NB4 (cell line): ENCODE measurements around the gene HS6ST2.

Experiments
- DNase-seq: peaks from one replicate; pipeline ENCODE4 v3.0.0; 2010; ENCODE audit warnings: low read depth
- H3K4me3 ChIP-seq: one replicate; pipeline ENCODE4 v1.5.1; 2011; ENCODE audit warnings: mild to moderate bottlenecking, low read depth, low read length, moderate library complexity
- MYC ChIP-seq: IDR thresholded peaks from 2 replicates; pipeline ENCODE4 v1.6.1; 2011; ENCODE audit warnings: low read depth, low read length
- POLR2A ChIP-seq: IDR thresholded peaks from 2 replicates; pipeline ENCODE4 v1.6.1; 2011; ENCODE audit warnings: mild to moderate bottlenecking; ENCODE audit not compliant: insufficient read length; ENCODE audit errors: extremely low read depth
- TF ChIP-seq, protein P1 (sequence below): IDR thresholded peaks from 2 replicates; pipeline ENCODE4 v1.6.1; 2011; ENCODE audit warnings: low read depth, low read length
- TF ChIP-seq, protein P2 (sequence below): IDR thresholded peaks from one replicate; pipeline ENCODE4 v1.5.1; 2012; ENCODE audit warnings: low read depth, low read length

The HS6ST2 gene

DNA sequence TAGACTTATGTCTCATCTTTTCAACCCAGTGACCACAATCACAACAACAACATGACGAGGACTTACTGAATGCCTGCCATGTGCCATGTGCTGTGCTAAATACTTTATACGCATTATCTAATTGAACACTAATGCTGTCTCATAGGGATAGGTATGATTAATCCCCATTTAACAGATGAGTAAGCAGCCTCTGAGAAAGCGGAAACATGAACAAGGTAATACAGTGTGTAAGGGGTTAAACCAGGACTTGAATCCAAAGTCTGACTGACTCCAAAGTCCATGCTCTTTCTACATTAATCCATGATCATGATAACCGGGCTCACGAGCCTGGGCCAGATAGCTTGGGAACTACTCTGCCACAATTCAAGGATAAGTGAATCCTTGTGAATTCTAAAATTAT lies 364.3 kb downstream of the HS6ST2 start:
- no peak overlapping the region for H3K4me3 ChIP-seq
- no peak for DNase-seq
- TF ChIP-seq, protein P1, sequence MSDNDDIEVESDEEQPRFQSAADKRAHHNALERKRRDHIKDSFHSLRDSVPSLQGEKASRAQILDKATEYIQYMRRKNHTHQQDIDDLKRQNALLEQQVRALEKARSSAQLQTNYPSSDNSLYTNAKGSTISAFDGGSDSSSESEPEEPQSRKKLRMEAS = no peak
- TF ChIP-seq POLR2A (no peak), MYC (no peak)

DNA sequence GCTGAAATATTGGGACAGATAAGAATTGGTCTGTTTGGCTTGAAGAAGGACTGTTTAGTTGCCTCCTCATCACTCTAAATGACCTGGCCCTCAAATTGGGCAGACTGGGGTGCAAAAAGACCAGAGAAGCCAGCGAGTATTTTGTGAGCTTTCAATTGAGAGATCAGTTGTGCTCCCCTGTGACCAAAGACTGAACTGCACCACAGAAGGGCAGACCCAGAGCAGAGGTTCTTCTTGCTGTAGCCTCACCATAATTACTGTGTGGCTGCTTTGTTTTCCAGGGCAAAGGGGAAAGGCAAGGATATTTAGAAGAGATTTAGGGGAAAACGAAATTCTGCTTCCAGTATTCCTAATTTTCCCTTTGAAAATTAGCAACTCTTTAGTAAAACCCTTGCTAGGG lies 365.5 kb downstream of the HS6ST2 start:
- DNase-seq = peak; percentile 22
- TF ChIP-seq, protein P2, sequence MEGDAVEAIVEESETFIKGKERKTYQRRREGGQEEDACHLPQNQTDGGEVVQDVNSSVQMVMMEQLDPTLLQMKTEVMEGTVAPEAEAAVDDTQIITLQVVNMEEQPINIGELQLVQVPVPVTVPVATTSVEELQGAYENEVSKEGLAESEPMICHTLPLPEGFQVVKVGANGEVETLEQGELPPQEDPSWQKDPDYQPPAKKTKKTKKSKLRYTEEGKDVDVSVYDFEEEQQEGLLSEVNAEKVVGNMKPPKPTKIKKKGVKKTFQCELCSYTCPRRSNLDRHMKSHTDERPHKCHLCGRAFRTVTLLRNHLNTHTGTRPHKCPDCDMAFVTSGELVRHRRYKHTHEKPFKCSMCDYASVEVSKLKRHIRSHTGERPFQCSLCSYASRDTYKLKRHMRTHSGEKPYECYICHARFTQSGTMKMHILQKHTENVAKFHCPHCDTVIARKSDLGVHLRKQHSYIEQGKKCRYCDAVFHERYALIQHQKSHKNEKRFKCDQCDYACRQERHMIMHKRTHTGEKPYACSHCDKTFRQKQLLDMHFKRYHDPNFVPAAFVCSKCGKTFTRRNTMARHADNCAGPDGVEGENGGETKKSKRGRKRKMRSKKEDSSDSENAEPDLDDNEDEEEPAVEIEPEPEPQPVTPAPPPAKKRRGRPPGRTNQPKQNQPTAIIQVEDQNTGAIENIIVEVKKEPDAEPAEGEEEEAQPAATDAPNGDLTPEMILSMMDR = peak; percentile 18
- TF ChIP-seq POLR2A = no peak
- no peak overlapping the region for H3K4me3 ChIP-seq

DNA sequence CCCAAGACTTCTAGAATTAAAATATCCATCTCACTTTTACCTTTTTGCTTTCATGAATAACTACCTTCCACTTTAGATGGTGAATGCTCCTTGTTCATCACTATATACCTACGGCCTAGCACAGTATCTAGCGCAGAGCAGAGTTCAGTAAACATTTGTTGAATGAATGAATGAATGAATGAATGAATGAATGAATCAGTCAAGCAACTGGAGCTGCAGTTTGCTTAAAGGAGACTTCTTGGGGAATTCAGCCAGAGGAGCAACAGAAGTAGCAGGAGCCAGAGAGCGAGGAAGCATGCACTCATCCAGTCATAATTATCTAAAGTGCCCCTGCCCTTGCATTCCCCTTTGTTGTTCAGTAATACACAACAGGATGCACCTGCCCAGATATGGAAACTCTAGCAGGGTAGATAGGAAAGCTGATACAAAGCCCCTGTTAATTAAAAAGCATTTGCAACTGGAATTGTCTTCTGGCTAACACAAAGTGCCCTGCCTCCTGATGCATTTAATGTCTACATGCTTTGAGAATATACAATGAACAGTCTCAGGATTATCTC lies 366.6 kb downstream of the HS6ST2 start:
- TF ChIP-seq POLR2A (no peak), MYC (no peak)
- TF ChIP-seq, protein P2 = no peak
- TF ChIP-seq, protein P1 = no peak
- DNase-seq = no peak
- no peak overlapping the region for H3K4me3 ChIP-seq

DNA sequence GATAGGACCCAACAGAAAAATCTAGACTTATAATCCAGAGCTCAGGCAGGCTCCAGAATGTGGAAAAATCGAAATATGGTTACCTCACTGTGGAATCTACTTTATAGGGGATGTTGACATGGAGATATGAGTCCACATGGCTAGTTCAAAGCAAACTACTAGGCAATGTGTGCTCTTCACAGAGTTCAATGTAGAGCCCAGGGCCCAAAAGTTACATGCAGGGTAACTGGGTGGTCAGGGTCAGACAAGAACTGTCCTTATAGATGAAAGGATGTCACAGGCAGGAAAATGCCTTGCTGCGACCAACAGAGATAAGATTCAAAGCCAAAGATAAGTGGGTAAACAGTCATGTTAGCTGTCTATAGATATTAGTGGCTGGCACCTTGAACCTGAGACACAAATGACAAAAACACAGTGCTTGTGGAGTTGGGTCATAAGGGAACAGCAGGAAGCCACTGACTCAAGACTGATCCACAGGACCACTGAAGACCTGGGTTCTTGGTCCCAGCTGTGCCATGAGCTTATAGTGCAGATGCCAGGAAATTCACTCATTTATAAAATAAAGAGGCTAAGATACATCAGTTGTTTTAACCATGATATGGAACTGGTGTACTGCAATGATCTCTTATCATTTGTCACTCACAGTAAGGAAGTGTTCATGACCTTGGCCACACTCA lies 367.9 kb downstream of the HS6ST2 start:
- H3K4me3 ChIP-seq = no peak overlapping the region
- no peak for DNase-seq
- TF ChIP-seq, protein P1 = no peak
- TF ChIP-seq MYC = no peak
- TF ChIP-seq POLR2A = no peak
- TF ChIP-seq, protein P2 = no peak

DNA sequence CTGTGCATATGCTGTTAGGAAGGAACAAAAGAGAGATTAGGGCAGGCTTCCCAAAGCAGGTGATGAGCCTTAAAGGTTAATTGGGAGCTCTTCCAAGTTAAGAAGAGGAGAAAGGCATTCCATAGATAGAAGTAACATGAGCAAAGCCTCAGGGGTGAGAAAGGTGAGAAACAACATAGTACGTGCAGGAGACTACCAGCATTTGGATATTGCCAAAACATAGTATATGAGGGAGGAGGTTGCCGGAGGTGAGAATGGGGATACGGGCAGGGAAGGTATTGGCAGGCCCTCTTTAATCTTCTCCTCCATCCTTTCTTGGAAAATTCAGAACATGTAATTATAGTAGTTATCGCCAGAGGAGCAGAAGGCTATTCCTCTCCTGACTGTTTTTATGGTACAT lies 373.5 kb downstream of the HS6ST2 start:
- no peak overlapping the region for H3K4me3 ChIP-seq
- TF ChIP-seq, protein P2 = no peak
- TF ChIP-seq POLR2A (no peak), MYC (no peak)
- TF ChIP-seq, protein P1 = no peak
- no peak for DNase-seq

DNA sequence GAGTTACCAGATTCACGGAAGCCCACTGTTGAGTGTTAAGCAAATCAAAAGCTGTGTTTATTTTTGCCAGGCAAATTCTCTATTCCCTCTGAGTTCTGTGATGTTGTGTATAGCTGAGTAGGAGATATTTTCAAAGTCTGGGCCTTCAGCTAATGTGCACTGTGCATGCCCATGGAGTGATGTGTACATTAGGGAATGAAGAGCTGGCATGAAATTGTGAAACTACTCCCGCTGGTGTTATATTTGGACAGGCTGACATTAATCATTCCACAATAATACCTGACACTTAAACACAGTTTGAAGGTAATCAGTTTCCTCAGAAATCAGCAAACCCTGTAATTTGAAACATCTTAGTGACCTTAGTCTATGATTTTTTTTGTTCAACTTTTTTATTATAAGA lies 381.5 kb downstream of the HS6ST2 start:
- TF ChIP-seq, protein P2 = no peak
- TF ChIP-seq, protein P1 = no peak
- TF ChIP-seq MYC (no peak), POLR2A (no peak)
- no peak overlapping the region for H3K4me3 ChIP-seq
- no peak for DNase-seq
